Common myeloid progenitor, CD34-positive (primary cell): ENCODE measurements around the gene PIP5K1C.

ENCODE experiments used
- CTCF ChIA-PET: fragments of 350-600 bp; sonication (Branson Sonifier 250); formaldehyde crosslinking; loops from one replicate; lab custom pipeline; 2021; ENCODE audit warnings: antibody characterized with exemption; lab: Charles Lee
- POLR2A ChIA-PET: fragments of 350-600 bp; sonication (Branson Sonifier 250); formaldehyde crosslinking; loops from one replicate; lab custom pipeline; 2021; ENCODE audit warnings: antibody characterized with exemption; lab: Charles Lee
- DNase-seq, 3 donors: peaks; one replicate each; pipeline versions ENCODE4 v3.0.0 to v3.0.0-alpha.2; 2013
- H3K27ac ChIP-seq, 2 experiments: 1 replicate in 1 of 2; 2 replicates in 1 of 2; pipeline ENCODE4 v1.7.0; 2013; ENCODE audit warnings: inconsistent platforms in 2 of 2, low read length in 2 of 2, mild to moderate bottlenecking in 2 of 2, low read depth in 1 of 2, moderate library complexity in 1 of 2; ENCODE audit not compliant: severe bottlenecking in 2 of 2, insufficient read depth in 1 of 2, poor library complexity in 1 of 2
- H3K27me3 ChIP-seq, 5 experiments: replicated peaks in 2 of 5; 1 replicate in 3 of 5; 2 replicates in 2 of 5; pipeline versions ENCODE4 v1.6.1 to v1.7.0; 2013; ENCODE audit warnings: low read length in 4 of 5, mild to moderate bottlenecking in 2 of 5, moderate library complexity in 2 of 5, inconsistent platforms in 1 of 5; ENCODE audit not compliant: insufficient read depth in 5 of 5, control insufficient read depth in 4 of 5
- H3K36me3 ChIP-seq, 4 experiments: 1 replicate in 2 of 4; 2 replicates in 2 of 4; pipeline versions ENCODE4 v1.6.1 to v1.7.0; 2013; ENCODE audit warnings: low read length in 3 of 4, control low read depth in 1 of 4, mild to moderate bottlenecking in 1 of 4; ENCODE audit not compliant: control insufficient read depth in 4 of 4, insufficient read depth in 4 of 4
- H3K4me1 ChIP-seq, 4 experiments: 1 replicate in 3 of 4; 2 replicates in 1 of 4; pipeline versions ENCODE4 v1.6.1 to v1.7.1; 2013; ENCODE audit warnings: low read length in 3 of 4, mild to moderate bottlenecking in 3 of 4, control low read depth in 1 of 4, inconsistent platforms in 1 of 4, moderate library complexity in 1 of 4; ENCODE audit not compliant: control insufficient read depth in 4 of 4, insufficient read depth in 4 of 4; ENCODE audit errors: control extremely low read depth in 1 of 4
- H3K4me3 ChIP-seq, 7 experiments: 1 replicate in 4 of 7; 2 replicates in 3 of 7; pipeline versions ENCODE4 v1.5.1 to v1.7.0; 2013; ENCODE audit warnings: mild to moderate bottlenecking in 7 of 7, low read length in 6 of 7, moderate library complexity in 6 of 7, inconsistent platforms in 2 of 7, low read depth in 2 of 7, control low read depth in 1 of 7; ENCODE audit not compliant: insufficient read depth in 4 of 7, control insufficient read depth in 1 of 7; ENCODE audit errors: extremely low read depth in 1 of 7
- H3K9me3 ChIP-seq, 5 experiments: 1 replicate in 4 of 5; 2 replicates in 1 of 5; pipeline versions ENCODE4 v1.6.1 to v1.7.1; 2013; ENCODE audit warnings: low read length in 4 of 5, mild to moderate bottlenecking in 2 of 5, inconsistent platforms in 1 of 5, low read depth in 1 of 5, moderate library complexity in 1 of 5; ENCODE audit not compliant: control insufficient read depth in 4 of 5, insufficient read depth in 2 of 5; ENCODE audit errors: control extremely low read depth in 1 of 5
- WGBS: methylation state at CpG from one replicate; pipeline ENCODE4 v1.1.5; 2013; ENCODE audit not compliant: insufficient coverage; 5-methylcytosine and 5-hydroxymethylcytosine counted together

PIP5K1C gene

GRCh38 chr19:3721887-3722442, 21.7 kb upstream of the PIP5K1C start:
- no peaks in the 10 kb centered on the region for H3K9me3 ChIP-seq
- H3K36me3 ChIP-seq: no peaks in the 10 kb centered on the region
- H3K4me3 ChIP-seq: peak overlapping the region in 3 of 7 experiments; percentile 19 to 58 (median 53)
- H3K4me1 ChIP-seq: peaks cover 0 to 10% (median 9%) of the 10 kb centered on the region in 4 experiments
- CTCF ChIA-PET: interaction anchor here (1.7 kb wide), 1 partner anchor 9 kb away, joined by 5 read pairs; no protein-coding TSS in a partner anchor
- POLR2A ChIA-PET: interaction anchor here (0.7 kb wide), 1 partner anchor 54 kb away, joined by 3 read pairs; no protein-coding TSS in a partner anchor
- DNase-seq: no peak
- peaks cover 2 to 48% (median 14%) of the 10 kb centered on the region in 5 experiments for H3K27me3 ChIP-seq
- H3K27ac ChIP-seq: no peak overlapping the region
- WGBS: 3% methylated on average over 20 of the region's 26 CpGs

GRCh38 chr19:3721131-3721886, 21.0 kb upstream of the PIP5K1C start:
- ChIA-PET POLR2A (interaction anchor here (0.7 kb wide), 1 partner anchor 54 kb away, joined by 3 read pairs; no protein-coding TSS in a partner anchor), CTCF (interaction anchor here (1.2 to 1.7 kb wide), 2 partner anchors 9 to 12 kb away, joined by 4 to 5 read pairs; no protein-coding TSS in a partner anchor)
- H3K27ac ChIP-seq: no peak overlapping the region
- peaks cover 2 to 48% (median 14%) of the 10 kb centered on the region in 5 experiments for H3K27me3 ChIP-seq
- H3K4me3 ChIP-seq: peak overlapping the region in 3 of 7 experiments; percentile 19 to 58 (median 53)
- H3K9me3 ChIP-seq: no peaks in the 10 kb centered on the region
- peak; percentile 88 to 94 (median 94) for DNase-seq
- no peaks in the 10 kb centered on the region for H3K36me3 ChIP-seq
- peaks cover 0 to 10% (median 9%) of the 10 kb centered on the region in 4 experiments for H3K4me1 ChIP-seq
- WGBS: 31% methylated on average over 26 of the region's 46 CpGs

DNA sequence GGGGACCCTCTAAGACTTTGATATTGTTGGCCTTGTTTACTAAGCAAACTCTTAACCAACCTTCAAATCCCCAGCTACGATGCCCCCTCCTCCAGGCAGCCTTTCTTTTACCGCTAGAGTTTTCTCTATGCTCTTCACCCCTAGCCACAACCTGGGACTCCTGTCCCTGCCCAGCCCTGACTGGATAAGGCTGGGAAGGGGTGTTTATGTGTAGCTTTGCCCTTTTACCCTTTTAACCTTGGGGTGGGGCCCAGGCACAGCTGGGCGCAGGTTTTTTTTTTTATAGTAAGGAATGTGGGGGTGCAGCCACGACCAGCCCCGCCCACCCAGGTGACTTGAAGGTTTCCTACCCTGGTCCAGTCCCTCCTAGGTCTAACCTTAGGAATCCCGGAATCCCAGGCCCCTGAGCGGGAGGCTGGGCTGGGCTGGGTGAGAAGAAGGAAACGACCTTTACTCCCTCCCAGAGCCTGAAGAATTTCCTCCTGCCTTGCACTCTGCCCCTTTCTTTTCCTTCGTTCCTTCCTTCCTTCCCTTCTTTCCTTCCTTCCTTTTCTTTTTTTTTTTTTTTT, 20.2 kb upstream of the PIP5K1C start:
- Histone ChIP-seq H3K9me3 (no peaks in the 10 kb centered on the region), H3K27ac (no peak overlapping the region), H3K4me3 (no peak overlapping the region), H3K4me1 (peaks cover 0 to 10% (median 9%) of the 10 kb centered on the region in 4 experiments), H3K36me3 (no peaks in the 10 kb centered on the region), H3K27me3 (peaks cover 2 to 48% (median 14%) of the 10 kb centered on the region in 5 experiments)
- DNase-seq: no peak
- CTCF ChIA-PET: interaction anchor here (0.9 to 2.2 kb wide), 4 partner anchors 10 to 98 kb away, joined by 3 to 5 read pairs (median 4); partner anchors contain the start of gene MRPL54
- POLR2A ChIA-PET: interaction anchor here (0.7 kb wide), 1 partner anchor 280 kb away, joined by 3 read pairs; no protein-coding TSS in a partner anchor
- 36% methylated on average over 3 of the region's 9 CpGs for WGBS

DNA sequence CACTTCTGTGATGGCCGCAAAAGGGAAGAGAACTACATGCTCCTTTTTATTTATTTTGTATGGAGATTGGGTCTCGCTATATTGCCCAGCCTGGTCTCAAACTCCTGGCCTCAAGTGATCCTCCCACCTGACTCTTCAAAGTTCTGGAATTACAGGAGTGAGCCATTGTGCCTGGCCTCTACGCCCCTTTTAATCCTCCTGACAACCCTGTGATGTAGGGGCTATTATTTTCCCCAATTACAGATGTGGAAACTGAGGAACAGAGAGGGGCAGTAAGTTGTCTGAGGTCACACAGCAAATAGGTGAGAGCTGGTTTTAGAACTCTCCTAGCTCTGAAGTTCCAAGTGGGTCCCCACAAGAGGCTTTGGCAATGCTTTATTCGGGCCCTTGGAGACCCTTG, 19.6 kb upstream of the PIP5K1C start:
- Histone ChIP-seq H3K27me3 (peaks cover 2 to 45% (median 14%) of the 10 kb centered on the region in 5 experiments), H3K36me3 (no peaks in the 10 kb centered on the region), H3K4me3 (no peak overlapping the region), H3K27ac (no peak overlapping the region), H3K9me3 (no peaks in the 10 kb centered on the region), H3K4me1 (peaks cover 0 to 10% (median 9%) of the 10 kb centered on the region in 4 experiments)
- CTCF ChIA-PET: interaction anchor here (0.9 to 2.2 kb wide), 4 partner anchors 9 to 99 kb away, joined by 3 to 5 read pairs (median 4); partner anchors contain the start of gene MRPL54
- WGBS: 90% methylated on average over 3 of the region's 4 CpGs
- POLR2A ChIA-PET: interaction anchor here (0.7 kb wide), 1 partner anchor 281 kb away, joined by 3 read pairs; no protein-coding TSS in a partner anchor
- no peak for DNase-seq

GRCh38 chr19:3716147-3716668, 15.9 kb upstream of the PIP5K1C start:
- no peaks in the 10 kb centered on the region for H3K9me3 ChIP-seq
- peaks cover 0 to 16% (median 7%) of the 10 kb centered on the region in 5 experiments for H3K27me3 ChIP-seq
- no peak overlapping the region for H3K27ac ChIP-seq
- ChIA-PET CTCF (interaction anchor here (1.5 kb wide), 1 partner anchor 19 kb away, joined by 3 read pairs; no protein-coding TSS in a partner anchor), POLR2A (interaction anchor here (0.6 kb wide), 1 partner anchor 88 kb away, joined by 3 read pairs; no protein-coding TSS in a partner anchor)
- H3K36me3 ChIP-seq: no peaks in the 10 kb centered on the region
- H3K4me3 ChIP-seq: no peak overlapping the region
- WGBS: 94% methylated on average over 16 of the region's 16 CpGs
- DNase-seq: no peak
- H3K4me1 ChIP-seq: peaks cover 0 to 8% (median 7%) of the 10 kb centered on the region in 4 experiments

- H3K4me1 ChIP-seq: peaks cover 0 to 20% (median 13%) of the 10 kb centered on the region in 4 experiments
- ChIA-PET POLR2A (no interaction called here), CTCF (interaction anchor here (1.0 to 1.8 kb wide), 2 partner anchors 9 to 86 kb away, joined by 3 to 5 read pairs; no protein-coding TSS in a partner anchor)
- H3K9me3 ChIP-seq: no peaks in the 10 kb centered on the region
- H3K36me3 ChIP-seq: no peaks in the 10 kb centered on the region
- DNase-seq: peak in 2 of 3 donors; percentile 69 to 78
- peaks cover 0 to 1% (median 0%) of the 10 kb centered on the region in 5 experiments for H3K27me3 ChIP-seq
- H3K4me3 ChIP-seq: no peak overlapping the region
- H3K27ac ChIP-seq: no peak overlapping the region
- 49% methylated on average over 22 of the region's 23 CpGs for WGBS
These were observed 12.7 kb upstream of the PIP5K1C start for GRCh38 chr19:3712663-3713611.
